Measurements from ENCODE around the gene RAB20. TPM values are rescaled to one million over a fixed set of nuclear protein-coding genes. Genes with fewer than 3 reads are reported as not detected.
A peak's percentile ranks its signal among the peaks of the same experiment; 100 is the strongest.
"Not testable (repeated sequence)": the region's sequence is repeated elsewhere in the genome, so short reads cannot be mapped to it uniquely, and the experiment has no call there.

Gene RAB20
- total RNA-seq, 8 experiments from 2014 or later: 0.58 to 11.8 (median 2.6) TPM

DNA sequence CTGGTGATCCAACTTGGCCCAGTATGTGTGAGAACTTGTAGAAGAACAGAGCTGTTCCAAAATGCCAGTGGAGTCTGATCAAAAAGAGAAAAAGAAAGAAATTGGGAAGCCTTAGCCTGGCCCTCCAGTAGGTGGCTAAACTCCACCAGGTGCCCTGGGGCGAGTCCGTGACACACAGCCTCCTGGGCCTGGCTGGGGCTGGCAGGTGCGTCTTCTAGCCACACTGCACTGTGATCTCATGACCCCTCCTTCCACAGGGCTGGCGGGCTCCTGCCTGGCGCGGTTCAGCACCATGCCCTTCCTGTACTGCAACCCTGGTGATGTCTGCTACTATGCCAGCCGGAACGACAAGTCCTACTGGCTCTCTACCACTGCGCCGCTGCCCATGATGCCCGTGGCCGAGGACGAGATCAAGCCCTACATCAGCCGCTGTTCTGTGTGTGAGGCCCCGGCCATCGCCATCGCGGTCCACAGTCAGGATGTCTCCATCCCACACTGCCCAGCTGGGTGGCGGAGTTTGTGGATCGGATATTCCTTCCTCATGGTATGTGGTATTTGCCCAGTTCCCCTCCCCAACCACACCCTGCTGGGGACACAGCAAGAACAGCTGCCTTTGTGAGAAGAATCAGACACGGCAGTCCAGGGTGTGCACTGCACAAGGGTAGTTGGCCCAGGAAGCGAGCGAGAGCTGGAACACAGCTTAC, 53.7 kb downstream of the RAB20 start:
- no peak for ATAC-seq (replicated peaks in 6 of 8)
- no peak overlapping the region for H3K4me3 ChIP-seq
- in situ Hi-C loops (cut with MboI; ENCODE audit: low pct_unique_long_range_greater_than_20kb in 2 of 9, low sequenced_read_pairs in 9 of 9, unreplicated experiment in 9 of 9): no loop called here
- no peak overlapping the region for H3K27ac ChIP-seq
- peaks cover 9 to 10% of the 10 kb centered on the region in 2 donors for H3K4me1 ChIP-seq (replicated peaks in 1 of 2)
- 71 to 100% (median 100%) methylated on average over 1 to 8 of the region's 23 CpGs; no CpG with 5 or more reads in 2 of the 10 experiments for WGBS, 10 experiments

- Histone ChIP-seq H3K4me3 (no peak overlapping the region), H3K27ac (no peak overlapping the region), H3K4me1 (replicated peaks in 1 of 2) (peaks cover 9 to 10% of the 10 kb centered on the region in 2 donors)
- in situ Hi-C loops (cut with MboI; ENCODE audit: low pct_unique_long_range_greater_than_20kb in 2 of 9, low sequenced_read_pairs in 9 of 9, unreplicated experiment in 9 of 9): no loop called here
- peak in 1 of 8 experiments; percentile 15 for ATAC-seq (replicated peaks in 6 of 8)
- WGBS, 10 experiments: 43 to 100% (median 88%) methylated on average over 1 to 7 of the region's 17 CpGs; no CpG with 5 or more reads in 3 of the 10 experiments
Observed at GRCh38 chr13:110506859-110507566, 54.5 kb downstream of the RAB20 start.

- 67 to 100% (median 92%) methylated on average over 1 to 7 of the region's 18 CpGs; no CpG with 5 or more reads in 5 of the 10 experiments for WGBS, 10 experiments
- Histone ChIP-seq H3K27ac (no peak overlapping the region), H3K4me3 (no peak overlapping the region), H3K4me1 (replicated peaks in 1 of 2) (peaks cover 9 to 10% of the 10 kb centered on the region in 2 donors)
- ATAC-seq (replicated peaks in 6 of 8): no peak
- in situ Hi-C loops (cut with MboI; ENCODE audit: low pct_unique_long_range_greater_than_20kb in 2 of 9, low sequenced_read_pairs in 9 of 9, unreplicated experiment in 9 of 9): no loop called here
Observed at GRCh38 chr13:110506396-110506795, 55.1 kb downstream of the RAB20 start.

GRCh38 chr13:110505594-110505993, 55.9 kb downstream of the RAB20 start:
- ATAC-seq (replicated peaks in 6 of 8): no peak
- H3K4me1 ChIP-seq (replicated peaks in 1 of 2): peaks cover 9 to 10% of the 10 kb centered on the region in 2 donors
- H3K27ac ChIP-seq: no peak overlapping the region
- in situ Hi-C loops (cut with MboI; ENCODE audit: low pct_unique_long_range_greater_than_20kb in 2 of 9, low sequenced_read_pairs in 9 of 9, unreplicated experiment in 9 of 9): no loop called here
- no peak overlapping the region for H3K4me3 ChIP-seq
- 93 to 96% (median 93%) methylated on average over 3 to 7 of the region's 10 CpGs; no CpG with 5 or more reads in 7 of the 10 experiments for WGBS, 10 experiments

DNA sequence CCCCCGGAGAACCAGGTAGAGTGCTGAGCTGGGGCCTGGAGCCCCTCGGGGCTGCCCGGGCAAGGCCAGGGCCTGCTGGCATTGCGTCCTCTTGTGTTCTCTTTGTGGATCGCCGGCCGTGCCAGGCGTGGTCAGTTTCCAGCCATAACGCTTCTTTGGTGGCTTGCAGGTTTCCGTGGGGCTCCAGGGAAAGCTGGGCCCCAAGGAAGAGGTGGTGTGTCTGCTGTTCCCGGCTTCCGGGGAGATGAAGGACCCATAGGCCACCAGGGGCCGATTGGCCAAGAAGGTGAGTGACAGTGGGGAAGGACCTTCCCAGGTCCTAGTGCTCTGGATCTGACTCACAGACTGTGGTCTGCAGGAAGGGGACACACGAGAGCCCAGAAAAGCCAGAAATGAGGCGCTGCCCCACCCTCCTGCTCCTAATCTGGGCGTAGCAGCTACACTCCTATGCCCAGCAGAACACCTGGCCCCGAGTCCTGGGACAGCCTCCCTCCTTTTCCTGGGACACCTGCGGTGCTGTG, 57.5 kb downstream of the RAB20 start:
- no peak for ATAC-seq (replicated peaks in 6 of 8)
- Histone ChIP-seq H3K4me1 (replicated peaks in 1 of 2) (no peaks in the 10 kb centered on the region), H3K4me3 (no peak overlapping the region), H3K27ac (no peak overlapping the region)
- in situ Hi-C loops (cut with MboI; ENCODE audit: low pct_unique_long_range_greater_than_20kb in 2 of 9, low sequenced_read_pairs in 9 of 9, unreplicated experiment in 9 of 9): no loop called here
- 60 to 100% (median 100%) methylated on average over 1 to 9 of the region's 18 CpGs; no CpG with 5 or more reads in 5 of the 10 experiments for WGBS, 10 experiments

DNA sequence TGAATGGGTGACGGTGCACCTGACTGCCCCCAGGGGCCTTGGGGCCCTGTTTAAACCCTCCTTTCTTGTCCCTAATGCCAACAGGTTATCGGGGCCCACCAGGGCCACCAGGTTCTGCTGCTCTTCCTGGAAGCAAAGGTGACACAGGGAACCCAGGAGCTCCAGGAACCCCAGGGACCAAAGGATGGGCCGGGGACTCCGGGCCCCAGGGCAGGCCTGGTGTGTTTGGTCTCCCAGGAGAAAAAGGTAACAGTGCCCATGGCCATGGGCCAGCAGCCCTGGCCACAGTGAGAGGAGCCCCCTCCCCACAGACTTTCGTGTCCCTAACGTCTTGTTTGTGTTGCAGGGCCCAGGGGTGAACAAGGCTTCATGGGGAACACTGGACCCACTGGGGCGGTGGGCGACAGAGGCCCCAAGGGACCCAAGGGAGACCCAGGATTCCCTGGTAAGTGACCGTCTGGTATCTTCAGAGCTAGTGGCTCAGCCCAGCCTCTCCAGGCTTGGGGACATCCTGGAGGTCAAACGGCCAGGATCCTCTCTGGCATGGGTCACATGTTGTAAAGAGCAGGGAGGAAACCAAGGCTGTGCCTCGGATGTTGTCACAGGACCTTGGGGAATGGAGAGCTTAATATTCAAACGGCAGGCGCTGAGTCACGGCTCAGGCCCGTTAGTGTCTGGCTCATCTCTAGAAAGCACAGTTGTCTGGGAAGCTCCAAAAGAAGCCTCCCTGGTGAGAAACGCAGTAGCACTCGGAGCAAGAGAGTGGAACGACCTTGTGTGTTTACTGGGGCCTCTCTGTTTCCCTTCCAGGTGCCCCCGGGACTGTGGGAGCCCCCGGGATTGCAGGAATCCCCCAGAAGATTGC, 58.3 kb downstream of the RAB20 start:
- 44 to 100% (median 74%) methylated on average over 2 to 7 of the region's 20 CpGs; no CpG with 5 or more reads in 2 of the 10 experiments for WGBS, 10 experiments
- Histone ChIP-seq H3K4me3 (no peak overlapping the region), H3K27ac (no peak overlapping the region), H3K4me1 (replicated peaks in 1 of 2) (no peaks in the 10 kb centered on the region)
- peak; percentile 20 to 98 (median 60) for ATAC-seq (replicated peaks in 6 of 8)
- in situ Hi-C loops (cut with MboI; ENCODE audit: low pct_unique_long_range_greater_than_20kb in 2 of 9, low sequenced_read_pairs in 9 of 9, unreplicated experiment in 9 of 9): no loop called here

GRCh38 chr13:110501188-110501587, 60.3 kb downstream of the RAB20 start:
- 67 to 100% (median 100%) methylated on average over 1 to 3 of the region's 9 CpGs; no CpG with 5 or more reads in 5 of the 10 experiments for WGBS, 10 experiments
- no peak for ATAC-seq (replicated peaks in 6 of 8)
- Histone ChIP-seq H3K27ac (no peak overlapping the region), H3K4me3 (no peak overlapping the region), H3K4me1 (replicated peaks in 1 of 2) (no peaks in the 10 kb centered on the region)
- in situ Hi-C loops (cut with MboI; ENCODE audit: low pct_unique_long_range_greater_than_20kb in 2 of 9, low sequenced_read_pairs in 9 of 9, unreplicated experiment in 9 of 9): no loop called here

- no peak overlapping the region for H3K27ac ChIP-seq
- H3K4me1 ChIP-seq (replicated peaks in 1 of 2): no peaks in the 10 kb centered on the region
- in situ Hi-C loops (cut with MboI; ENCODE audit: low pct_unique_long_range_greater_than_20kb in 2 of 9, low sequenced_read_pairs in 9 of 9, unreplicated experiment in 9 of 9): no loop called here
- 60 to 100% (median 94%) methylated on average over 1 to 3 of the region's 3 CpGs; no CpG with 5 or more reads in 1 of the 10 experiments for WGBS, 10 experiments
- H3K4me3 ChIP-seq: no peak overlapping the region
- no peak for ATAC-seq (replicated peaks in 6 of 8)
Observed at GRCh38 chr13:110500341-110500740, 61.2 kb downstream of the RAB20 start.

- in situ Hi-C loops (cut with MboI; ENCODE audit: low pct_unique_long_range_greater_than_20kb in 2 of 9, low sequenced_read_pairs in 9 of 9, unreplicated experiment in 9 of 9): no loop called here
- Histone ChIP-seq H3K27ac (no peak overlapping the region), H3K4me1 (replicated peaks in 1 of 2) (no peaks in the 10 kb centered on the region), H3K4me3 (no peak overlapping the region)
- 31 to 88% (median 73%) methylated on average over 2 to 10 of the region's 10 CpGs; no CpG with 5 or more reads in 2 of the 10 experiments for WGBS, 10 experiments
- ATAC-seq (replicated peaks in 6 of 8): peak in 7 of 8 experiments; percentile 13 to 85 (median 57)
Observed at GRCh38 chr13:110499621-110500281, 61.8 kb downstream of the RAB20 start.

- in situ Hi-C loops (cut with MboI; ENCODE audit: low pct_unique_long_range_greater_than_20kb in 2 of 9, low sequenced_read_pairs in 9 of 9, unreplicated experiment in 9 of 9): no loop called here
- 90 to 100% (median 94%) methylated on average over 1 to 7 of the region's 10 CpGs; no CpG with 5 or more reads in 5 of the 10 experiments for WGBS, 10 experiments
- Histone ChIP-seq H3K4me1 (replicated peaks in 1 of 2) (no peaks in the 10 kb centered on the region), H3K27ac (no peak overlapping the region), H3K4me3 (no peak overlapping the region)
- ATAC-seq (replicated peaks in 6 of 8): no peak
Observed at GRCh38 chr13:110498765-110499164, 62.8 kb downstream of the RAB20 start.

DNA sequence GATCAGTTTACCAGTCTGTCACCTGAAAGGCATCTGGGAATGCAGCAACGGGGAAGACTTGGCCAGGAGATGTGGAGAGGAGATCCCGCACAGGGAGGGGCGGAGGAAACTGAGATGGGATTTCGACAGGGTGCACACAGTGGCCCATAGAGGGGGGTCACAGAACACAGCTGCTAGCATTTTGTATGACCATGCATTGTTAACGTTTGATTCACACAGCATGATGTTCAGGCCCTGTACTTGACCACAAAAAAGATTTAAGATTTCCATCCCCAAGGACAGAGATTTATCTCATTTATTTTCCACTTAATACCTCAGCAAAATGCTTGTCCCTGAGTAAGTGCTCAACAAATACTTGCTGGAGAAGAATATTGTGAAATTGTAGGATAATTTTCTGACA, 63.2 kb downstream of the RAB20 start:
- no peak overlapping the region for H3K4me3 ChIP-seq
- in situ Hi-C loops (cut with MboI; ENCODE audit: low pct_unique_long_range_greater_than_20kb in 2 of 9, low sequenced_read_pairs in 9 of 9, unreplicated experiment in 9 of 9): no loop called here
- 71 to 96% (median 88%) methylated on average over 1 to 5 of the region's 5 CpGs; no CpG with 5 or more reads in 3 of the 10 experiments for WGBS, 10 experiments
- no peak for ATAC-seq (replicated peaks in 6 of 8)
- H3K27ac ChIP-seq: no peak overlapping the region
- no peaks in the 10 kb centered on the region for H3K4me1 ChIP-seq (replicated peaks in 1 of 2)

DNA sequence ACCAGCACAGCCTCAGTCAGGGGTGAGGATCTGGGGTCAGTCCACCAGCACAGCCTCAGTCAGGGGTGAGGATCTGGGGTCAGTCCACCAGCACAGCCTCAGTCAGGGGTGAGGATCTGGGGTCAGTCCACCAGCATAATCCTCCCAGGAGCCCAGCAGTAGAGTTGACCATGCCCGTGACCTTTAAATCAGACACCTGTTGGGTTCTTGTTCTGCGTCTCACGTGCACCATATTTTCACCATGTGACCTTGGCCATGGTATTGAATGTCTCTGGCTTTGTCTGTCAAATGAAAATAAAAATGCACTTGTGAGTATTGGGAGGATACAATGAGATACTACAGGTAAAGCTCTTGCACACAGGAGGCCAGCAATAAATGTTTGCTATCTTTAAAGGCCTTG, 63.6 kb downstream of the RAB20 start:
- WGBS, 10 experiments: 100% methylated on average over 1 to 3 of the region's 3 CpGs; no CpG with 5 or more reads in 6 of the 10 experiments
- H3K4me3 ChIP-seq; ATAC-seq (replicated peaks in 6 of 8); H3K4me1 ChIP-seq (replicated peaks in 1 of 2); H3K27ac ChIP-seq; in situ Hi-C loops (cut with MboI; ENCODE audit: low pct_unique_long_range_greater_than_20kb in 2 of 9, low sequenced_read_pairs in 9 of 9, unreplicated experiment in 9 of 9): not testable (repeated sequence)

Data from motor neuron (in vitro differentiated cells).